HCT116 (cell line): ENCODE data around the gene LYRM4. TPM values are rescaled to one million over a fixed set of nuclear protein-coding genes. Genes with fewer than 3 reads are reported as not detected.

Experiments
- ATAC-seq: fragments of 200-7000 bp; cut with Tn5 transposase; 2 replicates; pipeline ENCODE4 v1.9.1; 2020; ENCODE audit warnings: mild to moderate bottlenecking, moderate library complexity
- BruUV-seq: library from RNA; stranded (reverse); fragments of 400-500 nt; replicated peaks from 2 replicates; lab custom pipeline; 2021; lab: Mats Ljungman, UMichigan
- CTCF ChIA-PET: fragments of 300-600 bp; sonication (Branson Sonifier 250); formaldehyde crosslinking; loops from one replicate; lab custom pipeline; 2021; ENCODE audit warnings: antibody characterized with exemption; lab: Charles Lee
- POLR2A ChIA-PET: fragments of 300-600, 350-600 bp; sonication (Branson Sonifier 250); formaldehyde crosslinking; loops from one replicate; lab custom pipeline; 2021; ENCODE audit warnings: antibody characterized with exemption; lab: Charles Lee
- RAD21 ChIA-PET, 2 experiments: fragments of 300-600 bp; sonication (Branson Sonifier 250); formaldehyde crosslinking; loops; one replicate each; lab custom pipeline; 2023; ENCODE audit warnings: low total read pairs in 2 of 2; ENCODE audit not compliant: uncharacterized antibody in 2 of 2, unreplicated experiment in 2 of 2, low non-redundant PET in 1 of 2; lab: Charles Lee
- DNase-seq: peaks from one replicate; pipeline ENCODE4 v3.0.0-alpha.2; 2010; ENCODE audit warnings: low read depth, low spot score
- H2AFZ ChIP-seq: fragments of 200-600 bp; shearing (Covaris generic), sonication (generic); 2 replicates; pipeline ENCODE4 v1.6.1; 2017; ENCODE audit warnings: low read depth, mixed run types, mixed read lengths, antibody characterized with exemption, low read length; ENCODE audit not compliant: poor library complexity, severe bottlenecking
- H3K27ac ChIP-seq: 2 replicates; pipeline ENCODE4 v1.5.1; 2012; ENCODE audit warnings: low read depth, low read length
- H3K27me3 ChIP-seq: fragments of 200-600 bp; sonication (generic); 2 replicates; pipeline ENCODE4 v1.6.1; 2016; ENCODE audit warnings: mixed run types, low read length, mixed read lengths; ENCODE audit not compliant: insufficient read depth
- H3K36me3 ChIP-seq, 2 experiments: fragments of 200-500 bp in 1 of 2; fragments of 200-600 bp in 1 of 2; sonication (Bioruptor generic) in 1 of 2; sonication (generic) in 1 of 2; 2 replicates each; pipeline versions ENCODE4 v1.5.1 to v1.6.1; 2014 to 2016; ENCODE audit warnings: low read length in 2 of 2, inconsistent platforms in 1 of 2, mixed read lengths in 1 of 2, mixed run types in 1 of 2; ENCODE audit not compliant: insufficient read depth in 2 of 2, control insufficient read depth in 1 of 2
- H3K4me1 ChIP-seq, 2 experiments: fragments of 200-600 bp in 1 of 2; sonication (generic) in 1 of 2; 2 replicates each; pipeline versions ENCODE4 v1.5.1 to v1.6.1; 2012 to 2017; ENCODE audit warnings: low read length in 2 of 2, inconsistent platforms in 1 of 2, mild to moderate bottlenecking in 1 of 2, mixed read lengths in 1 of 2, mixed run types in 1 of 2, moderate library complexity in 1 of 2; ENCODE audit not compliant: insufficient read depth in 2 of 2, control insufficient read depth in 1 of 2
- H3K4me2 ChIP-seq: fragments of 200-600 bp; sonication (generic); 2 replicates; pipeline ENCODE4 v1.6.1; 2017; ENCODE audit warnings: mixed run types, low read length, mixed read lengths
- H3K4me3 ChIP-seq, 2 experiments: fragments of 200-600 bp in 1 of 2; sonication (generic) in 1 of 2; replicated peaks in 1 of 2; 2 replicates each; pipeline ENCODE4 v1.5.1; 2011 to 2016; ENCODE audit warnings: low read length in 2 of 2, control low read depth in 1 of 2, low read depth in 1 of 2, mild to moderate bottlenecking in 1 of 2, mixed read lengths in 1 of 2, mixed run types in 1 of 2
- H3K79me2 ChIP-seq: fragments of 200-600 bp; sonication (generic); 2 replicates; pipeline ENCODE4 v1.6.1; 2017; ENCODE audit warnings: mild to moderate bottlenecking, mixed run types, low read length, moderate library complexity, mixed read lengths; ENCODE audit not compliant: insufficient read depth
- H3K9ac ChIP-seq: fragments of 200-600 bp; sonication (generic); 2 replicates; pipeline ENCODE4 v1.6.1; 2016; ENCODE audit warnings: low read length, mixed read lengths
- H3K9me2 ChIP-seq: fragments of 200-600 bp; sonication (generic), shearing (Covaris generic); 2 replicates; pipeline ENCODE4 v1.6.1; 2017; ENCODE audit warnings: mixed run types, mild to moderate bottlenecking, moderate library complexity; ENCODE audit not compliant: insufficient read depth
- H3K9me3 ChIP-seq, 2 experiments: fragments of 200-500 bp in 1 of 2; fragments of 200-600 bp in 1 of 2; sonication (Bioruptor generic) in 1 of 2; sonication (generic) in 1 of 2; 2 replicates each; pipeline ENCODE4 v1.6.1; 2014 to 2017; ENCODE audit warnings: low read length in 2 of 2, mixed read lengths in 2 of 2, inconsistent platforms in 1 of 2, low read depth in 1 of 2, mild to moderate bottlenecking in 1 of 2, mixed run types in 1 of 2, moderate library complexity in 1 of 2; ENCODE audit not compliant: control insufficient read depth in 1 of 2, insufficient read depth in 1 of 2
- H4K20me1 ChIP-seq: fragments of 200-600 bp; sonication (generic), shearing (Covaris generic); 2 replicates; pipeline ENCODE4 v1.6.1; 2017; ENCODE audit warnings: mixed run types, mild to moderate bottlenecking, moderate library complexity; ENCODE audit not compliant: insufficient read depth
- CBX3 ChIP-seq: IDR thresholded peaks from 2 replicates; pipeline ENCODE4 v1.6.1; 2012; ENCODE audit warnings: low read depth
- CEBPB ChIP-seq: IDR thresholded peaks from 2 replicates; pipeline ENCODE4 v1.6.1; 2012; ENCODE audit warnings: low read depth
- EZH2 ChIP-seq: fragments of 200-600 bp; sonication (generic); IDR thresholded peaks from 2 replicates; pipeline ENCODE4 v1.6.1; 2017; ENCODE audit warnings: antibody characterized with exemption, mixed run types
- FOSL1 ChIP-seq: IDR thresholded peaks from 2 replicates; pipeline ENCODE4 v1.6.1; 2012; ENCODE audit warnings: low read depth
- POLR2A ChIP-seq: IDR thresholded peaks from 2 replicates; pipeline ENCODE4 v1.7.0; 2011; ENCODE audit warnings: borderline replicate concordance; ENCODE audit not compliant: insufficient read depth, insufficient read length; ENCODE audit errors: extremely low read depth
- POLR2AphosphoS5 ChIP-seq: IDR thresholded peaks from 2 replicates; pipeline ENCODE4 v1.6.1; 2011; ENCODE audit warnings: mild to moderate bottlenecking, low read depth, low read length, moderate library complexity
- RAD21 ChIP-seq: IDR thresholded peaks from 2 replicates; pipeline ENCODE4 v1.6.1; 2012; ENCODE audit warnings: low read depth, mild to moderate bottlenecking
- SIN3A ChIP-seq: IDR thresholded peaks from 2 replicates; pipeline ENCODE4 v1.6.1; 2012; ENCODE audit warnings: low read depth
- SRF ChIP-seq: IDR thresholded peaks from 2 replicates; pipeline ENCODE4 v1.6.1; 2012; ENCODE audit warnings: low read depth
- YY1 ChIP-seq: IDR thresholded peaks from 2 replicates; pipeline ENCODE4 v1.6.1; 2011; ENCODE audit warnings: low read length, low read depth, moderate library complexity, mild to moderate bottlenecking; ENCODE audit not compliant: insufficient replicate concordance; ENCODE audit errors: extremely low read depth
- intact Hi-C: fragments of 100-400 bp; cut with micrococcal nuclease; formaldehyde crosslinking; loops from 2 replicates; pipeline ENCODE4 v1.10.0; 2022
- total RNA-seq: library from RNA; stranded (reverse); gene quantifications from one replicate; pipeline ENCODE4 v1.2.1, GENCODE V29; 2021; ENCODE audit not compliant: unreplicated experiment

Gene LYRM4
- total RNA-seq, 1 experiment from 2014 or later, result 30.1 TPM

GRCh38 chr6:5191222-5191621 lies 69.5 kb downstream of the LYRM4 start:
- no peak overlapping the region for H3K27ac ChIP-seq

DNA sequence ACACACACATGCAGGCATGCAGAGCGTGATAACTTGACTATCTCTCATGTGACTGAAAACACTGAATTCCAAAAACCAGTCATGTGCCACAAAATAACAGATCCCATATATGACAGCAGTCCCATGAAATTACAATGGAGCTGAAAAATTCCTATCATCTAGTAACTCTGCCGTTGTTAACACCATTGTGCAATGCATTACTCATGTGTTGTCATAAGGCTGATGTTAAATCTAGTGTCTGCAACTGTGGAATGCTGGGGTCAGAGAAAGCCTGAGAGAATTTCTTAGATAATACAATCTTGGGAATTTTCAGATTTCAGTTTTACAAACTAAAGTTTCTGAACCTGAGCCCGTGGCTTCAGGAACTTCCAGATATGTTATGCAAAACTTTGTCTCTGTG lies 70.2 kb downstream of the LYRM4 start:
- intact Hi-C loops, result no loop called here
- Histone ChIP-seq H3K36me3 (no peaks in the 10 kb centered on the region), H3K79me2 (no peaks in the 10 kb centered on the region), H3K27me3 (no peaks in the 10 kb centered on the region), H3K4me3 (no peak overlapping the region), H3K27ac (no peak overlapping the region), H4K20me1 (no peaks in the 10 kb centered on the region; the same call in 1 of the 2 replicates), H2AFZ (no peak overlapping the region), H3K4me2 (no peak overlapping the region), H3K4me1 (peaks cover 0 to 5% of the 10 kb centered on the region in 2 experiments; a peak in 1 of 4 replicates), H3K9me3 (no peaks in the 10 kb centered on the region), H3K9ac (no peak overlapping the region), H3K9me2 (no peaks in the 10 kb centered on the region)
- CTCF ChIA-PET, result interaction anchor here (0.7 kb wide), 1 partner anchor 13 kb away, joined by 3 read pairs; no protein-coding TSS in a partner anchor
- no peak for DNase-seq
- RAD21 ChIA-PET, result no interaction called here
- POLR2A ChIA-PET, result no interaction called here
- BruUV-seq, result no TSS peak
- ATAC-seq, result no peak
- TF ChIP-seq SRF (no peak), CEBPB (peak; percentile 67), CBX3 (no peak)

More at GRCh38 chr6:5191222-5191621, 69.5 kb downstream of the LYRM4 start:
- H3K4me3 ChIP-seq, result no peak overlapping the region
- DNase-seq (no peak), ATAC-seq (no peak)
- H3K9ac ChIP-seq, result no peak overlapping the region
- H3K4me2 ChIP-seq, result no peak overlapping the region
- BruUV-seq, result no TSS peak
- H4K20me1 ChIP-seq, result no peaks in the 10 kb centered on the region; the same call in 1 of the 2 replicates
- TF ChIP-seq FOSL1 (no peak), YY1 (no peak), EZH2 (no peak), RAD21 (no peak), CEBPB (no peak), POLR2AphosphoS5 (no peak), CBX3 (no peak), SIN3A (no peak), POLR2A (no peak)
- H3K79me2 ChIP-seq, result no peaks in the 10 kb centered on the region
- no peaks in the 10 kb centered on the region for H3K36me3 ChIP-seq
- intact Hi-C loops, result no loop called here
- CTCF ChIA-PET, result interaction anchor here (0.7 kb wide), 1 partner anchor 13 kb away, joined by 3 read pairs; no protein-coding TSS in a partner anchor
- H3K27me3 ChIP-seq, result no peaks in the 10 kb centered on the region
- peaks cover 0 to 5% of the 10 kb centered on the region in 2 experiments; a peak in 1 of 4 replicates for H3K4me1 ChIP-seq
- POLR2A ChIA-PET, result no interaction called here
- RAD21 ChIA-PET, result no interaction called here
- no peaks in the 10 kb centered on the region for H3K9me2 ChIP-seq
- H3K9me3 ChIP-seq, result no peaks in the 10 kb centered on the region
- H2AFZ ChIP-seq, result no peak overlapping the region
